HG02938 (cell line): Measurements from ENCODE around the gene UNC119B.
"Not testable (repeated sequence)": the region's sequence is repeated elsewhere in the genome, so short reads cannot be mapped to it uniquely, and the experiment has no call there.

Experiments used
- ATAC-seq: cut with Tn5 transposase; IDR thresholded peaks from one replicate; pipeline ENCODE4 v1.9.1; 2021; ENCODE audit warnings: mild to moderate bottlenecking, moderate library complexity; ENCODE audit not compliant: unreplicated experiment

UNC119B gene

GRCh38 chr12:120710031-120710804 is at the start of gene UNC119B:
TSS of gene UNC119B (plus strand) at chr12:120710458. CDS start at chr12:120710475, 17 bp downstream.
- peak; percentile 58 for ATAC-seq

- ATAC-seq, result no peak
These were observed 48.8 kb upstream of the UNC119B start for GRCh38 chr12:120661432-120661831.

- no peak for ATAC-seq
These were observed 47.4 kb upstream of the UNC119B start for GRCh38 chr12:120662879-120663278.

- no peak for ATAC-seq
These were observed 46.5 kb upstream of the UNC119B start for GRCh38 chr12:120663741-120664140.

GRCh38 chr12:120666571-120667390 is 43.5 kb upstream of the UNC119B start:
- ATAC-seq, result no peak

GRCh38 chr12:120668091-120668867 is 42.0 kb upstream of the UNC119B start:
- no peak for ATAC-seq

- peak; percentile 50 for ATAC-seq
These were observed 41.1 kb upstream of the UNC119B start for GRCh38 chr12:120668868-120669840.

GRCh38 chr12:120670237-120670636 is 40.0 kb upstream of the UNC119B start:
- not testable (repeated sequence) for ATAC-seq

- ATAC-seq, result no peak
These were observed 39.6 kb upstream of the UNC119B start for GRCh38 chr12:120670667-120671066.

GRCh38 chr12:120674097-120674636 is 36.1 kb upstream of the UNC119B start:
- no peak for ATAC-seq

- ATAC-seq, result no peak
These were observed 32.3 kb upstream of the UNC119B start for GRCh38 chr12:120677765-120678473.

GRCh38 chr12:120678572-120678971 is 31.7 kb upstream of the UNC119B start:
- no peak for ATAC-seq

- ATAC-seq, result no peak
These were observed 30.0 kb upstream of the UNC119B start for GRCh38 chr12:120680165-120680738.

GRCh38 chr12:120684523-120684932 is 25.7 kb upstream of the UNC119B start:
- ATAC-seq, result no peak

GRCh38 chr12:120685522-120685921 is 24.7 kb upstream of the UNC119B start:
- no peak for ATAC-seq

GRCh38 chr12:120686151-120686689 is 24.0 kb upstream of the UNC119B start:
- peak; percentile 63 for ATAC-seq

GRCh38 chr12:120686690-120687577 is 23.3 kb upstream of the UNC119B start, which contains the start of gene MLEC:
TSS of gene MLEC (plus strand) at chr12:120687149. CDS start at chr12:120687297, 148 bp downstream.
- peak; percentile 60 for ATAC-seq
